Measurements from ENCODE around the gene PLOD2. TPM values are rescaled to one million over a fixed set of nuclear protein-coding genes. Genes with fewer than 3 reads are reported as not detected.

The PLOD2 gene
- total RNA-seq, 3 donors from 2014 or later, result 92.9 to 113 (median 101) TPM

DNA sequence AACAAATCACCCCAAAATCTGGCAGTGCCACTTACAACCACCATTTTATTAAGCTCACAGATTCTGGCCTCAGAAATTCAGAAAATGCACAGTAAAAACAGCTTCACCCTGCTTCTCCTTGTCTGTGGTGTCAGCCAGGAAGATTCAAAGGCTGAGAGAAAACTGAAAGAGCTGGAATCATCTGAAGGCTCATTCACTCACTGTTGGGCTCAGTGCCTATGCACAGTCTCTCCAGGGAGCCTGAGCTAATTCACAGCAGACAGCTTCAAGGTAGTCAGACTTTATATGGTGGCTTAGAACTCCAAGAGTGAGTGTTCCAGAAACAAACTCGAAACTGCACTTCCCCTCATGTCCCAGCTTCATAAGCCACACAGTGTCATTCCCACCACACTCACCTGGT, 16.5 kb upstream of the PLOD2 start:
- no peaks in the 10 kb centered on the region for H3K9me3 ChIP-seq
- no peak for DNase-seq
- H3K4me1 ChIP-seq (ENCODE audit: low read depth), result no peaks in the 10 kb centered on the region
- H3K4me3 ChIP-seq, result no peak overlapping the region
- no peaks in the 10 kb centered on the region for H3K36me3 ChIP-seq (ENCODE audit: low read depth)
- intact Hi-C loops (cut with DNase I, micrococcal nuclease), result no loop called here
- ATAC-seq, result no peak
- TF ChIP-seq, protein P1, sequence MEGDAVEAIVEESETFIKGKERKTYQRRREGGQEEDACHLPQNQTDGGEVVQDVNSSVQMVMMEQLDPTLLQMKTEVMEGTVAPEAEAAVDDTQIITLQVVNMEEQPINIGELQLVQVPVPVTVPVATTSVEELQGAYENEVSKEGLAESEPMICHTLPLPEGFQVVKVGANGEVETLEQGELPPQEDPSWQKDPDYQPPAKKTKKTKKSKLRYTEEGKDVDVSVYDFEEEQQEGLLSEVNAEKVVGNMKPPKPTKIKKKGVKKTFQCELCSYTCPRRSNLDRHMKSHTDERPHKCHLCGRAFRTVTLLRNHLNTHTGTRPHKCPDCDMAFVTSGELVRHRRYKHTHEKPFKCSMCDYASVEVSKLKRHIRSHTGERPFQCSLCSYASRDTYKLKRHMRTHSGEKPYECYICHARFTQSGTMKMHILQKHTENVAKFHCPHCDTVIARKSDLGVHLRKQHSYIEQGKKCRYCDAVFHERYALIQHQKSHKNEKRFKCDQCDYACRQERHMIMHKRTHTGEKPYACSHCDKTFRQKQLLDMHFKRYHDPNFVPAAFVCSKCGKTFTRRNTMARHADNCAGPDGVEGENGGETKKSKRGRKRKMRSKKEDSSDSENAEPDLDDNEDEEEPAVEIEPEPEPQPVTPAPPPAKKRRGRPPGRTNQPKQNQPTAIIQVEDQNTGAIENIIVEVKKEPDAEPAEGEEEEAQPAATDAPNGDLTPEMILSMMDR (IDR thresholded peaks at IDR 0.05), result no peak

DNA sequence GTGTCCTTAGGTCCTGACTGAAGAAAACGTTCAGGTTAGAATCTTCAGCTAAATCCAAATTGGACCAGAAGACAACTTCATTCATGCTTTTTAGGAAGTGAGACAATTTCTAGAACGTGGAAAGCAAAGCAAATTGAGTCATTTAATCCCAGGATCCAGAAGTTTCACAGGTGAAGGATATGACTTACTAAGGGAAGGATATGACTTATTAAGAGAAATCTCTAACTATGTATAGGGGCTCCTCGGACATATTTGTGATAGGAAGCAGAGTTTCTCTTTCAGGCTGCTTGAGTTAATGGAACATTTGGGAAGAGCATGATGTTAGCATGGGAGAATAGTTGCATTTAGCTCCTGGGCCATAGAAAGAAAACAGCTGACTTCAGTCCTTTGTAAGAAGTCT, 16.1 kb upstream of the PLOD2 start:
- TF ChIP-seq, protein P1 (IDR thresholded peaks at IDR 0.05), result no peak
- Histone ChIP-seq H3K4me3 (no peak overlapping the region), H3K4me1 (ENCODE audit: low read depth) (no peaks in the 10 kb centered on the region), H3K9me3 (no peaks in the 10 kb centered on the region), H3K36me3 (ENCODE audit: low read depth) (no peaks in the 10 kb centered on the region)
- ATAC-seq (no peak), DNase-seq (no peak)
- intact Hi-C loops (cut with DNase I, micrococcal nuclease), result no loop called here

DNA sequence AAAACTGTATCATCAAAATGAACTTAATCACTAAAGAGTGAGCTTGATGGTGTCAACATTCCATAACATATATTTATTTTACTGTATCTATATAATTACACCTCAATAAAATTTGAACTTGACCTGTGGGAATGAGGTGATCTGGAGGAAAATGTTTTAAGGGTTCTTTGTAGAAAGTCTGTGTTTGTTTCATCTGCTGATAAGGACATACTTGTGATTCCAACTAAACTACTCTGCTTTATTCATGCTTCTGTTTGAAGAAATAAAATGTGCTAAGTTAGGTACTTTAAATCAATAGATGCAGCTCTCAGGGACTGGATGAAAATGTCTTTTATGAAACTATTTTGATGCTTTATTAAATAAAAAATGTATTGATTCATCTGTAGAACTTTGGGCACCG, 11.6 kb upstream of the PLOD2 start:
- Histone ChIP-seq H3K9me3 (no peaks in the 10 kb centered on the region), H3K4me1 (ENCODE audit: low read depth) (no peaks in the 10 kb centered on the region), H3K4me3 (no peak overlapping the region), H3K36me3 (ENCODE audit: low read depth) (no peaks in the 10 kb centered on the region)
- ATAC-seq (no peak), DNase-seq (no peak)
- TF ChIP-seq, protein P1 (IDR thresholded peaks at IDR 0.05), result no peak
- intact Hi-C loops (cut with DNase I, micrococcal nuclease), result no loop called here

DNA sequence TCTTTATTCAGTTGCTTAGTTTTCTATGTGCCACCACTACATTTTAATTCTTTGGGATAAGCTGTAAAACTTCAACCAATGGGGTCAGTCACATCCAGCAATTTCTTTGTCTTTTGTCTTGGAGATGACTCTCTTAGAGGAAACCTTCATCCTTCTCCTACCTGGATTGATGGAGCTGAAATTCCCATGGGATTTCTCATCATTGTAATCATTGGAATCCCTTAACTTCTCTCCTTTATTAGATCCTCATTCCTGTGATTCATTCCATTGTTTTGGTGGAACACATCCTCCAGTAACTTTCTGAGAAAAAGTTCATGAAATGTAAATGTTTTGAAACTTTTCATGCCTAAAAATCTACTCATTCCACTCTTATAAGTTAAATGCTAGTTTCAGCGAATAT, 9.6 kb upstream of the PLOD2 start:
- TF ChIP-seq, protein P1 (IDR thresholded peaks at IDR 0.05), result no peak
- H3K4me3 ChIP-seq, result no peak overlapping the region
- intact Hi-C loops (cut with DNase I, micrococcal nuclease), result no loop called here
- H3K36me3 ChIP-seq (ENCODE audit: low read depth), result no peaks in the 10 kb centered on the region
- ATAC-seq (no peak), DNase-seq (no peak)
- H3K9me3 ChIP-seq, result no peaks in the 10 kb centered on the region
- H3K4me1 ChIP-seq (ENCODE audit: low read depth), result peaks cover under 1% of the 10 kb centered on the region

DNA sequence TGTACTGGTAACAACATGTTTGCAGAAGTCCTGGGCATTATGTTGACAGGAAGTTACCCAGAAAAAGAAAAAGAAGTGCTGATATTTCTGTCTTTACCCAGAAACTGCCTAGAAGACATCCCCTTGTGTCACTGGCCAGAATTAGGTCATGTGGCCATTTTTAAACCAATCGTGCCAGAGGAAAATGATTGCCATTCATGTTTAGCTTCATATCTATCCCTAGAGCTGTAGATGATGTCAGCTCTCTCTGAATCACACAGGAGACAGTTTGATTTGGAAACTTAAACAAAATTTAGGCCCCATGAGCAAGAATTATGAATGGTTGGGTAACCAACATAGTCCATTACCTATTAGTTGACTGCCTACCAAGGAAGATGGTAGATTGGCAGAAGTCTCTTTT, 8.9 kb upstream of the PLOD2 start:
- TF ChIP-seq, protein P1 (IDR thresholded peaks at IDR 0.05), result no peak
- DNase-seq, result no peak
- Histone ChIP-seq H3K4me3 (no peak overlapping the region), H3K9me3 (no peaks in the 10 kb centered on the region), H3K36me3 (ENCODE audit: low read depth) (no peaks in the 10 kb centered on the region), H3K4me1 (ENCODE audit: low read depth) (peaks cover 6% of the 10 kb centered on the region)
- intact Hi-C loops (cut with DNase I, micrococcal nuclease), result no loop called here
- ATAC-seq, result no peak

DNA sequence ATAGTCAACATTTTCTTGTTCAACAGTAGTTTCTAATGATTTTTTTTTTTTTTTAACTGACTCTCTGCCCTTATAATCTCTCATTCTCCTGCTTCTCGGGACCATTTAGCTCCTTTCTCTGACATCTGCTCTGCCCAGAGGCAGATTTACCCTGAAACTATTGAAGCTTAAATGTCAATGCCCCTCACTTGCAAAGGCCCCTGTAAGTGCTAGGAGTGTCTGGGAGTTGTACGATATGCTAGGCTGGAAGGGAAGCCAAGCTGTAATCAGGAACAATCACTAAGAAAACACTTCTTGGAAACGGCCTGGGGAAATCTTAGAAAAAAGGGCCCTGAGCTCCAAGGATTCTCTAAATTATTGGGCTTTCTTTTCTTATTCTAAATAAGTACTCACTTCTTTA, 5.8 kb upstream of the PLOD2 start:
- Histone ChIP-seq H3K36me3 (ENCODE audit: low read depth) (no peaks in the 10 kb centered on the region), H3K9me3 (no peaks in the 10 kb centered on the region), H3K4me3 (no peak overlapping the region), H3K4me1 (ENCODE audit: low read depth) (peaks cover 11% of the 10 kb centered on the region)
- DNase-seq, result no peak
- no peak for ATAC-seq
- intact Hi-C loops (cut with DNase I, micrococcal nuclease), result no loop called here
- TF ChIP-seq, protein P1 (IDR thresholded peaks at IDR 0.05), result no peak

Data from mucosa of descending colon (tissue), 3 donors.